Vein endothelial cell (primary cell): Measurements from ENCODE around the gene COL2A1. TPM values are rescaled to one million over a fixed set of nuclear protein-coding genes. Genes with fewer than 3 reads are reported as not detected.

Experiments used
- total RNA-seq: library from RNA; depleted of rRNA; stranded (reverse); fragments of >200 nt; gene quantifications from 2 replicates; pipeline ENCODE4 v1.2.3, GENCODE V29; 2012

The COL2A1 gene
- under 0.01 TPM in 2 replicates for total RNA-seq

DNA sequence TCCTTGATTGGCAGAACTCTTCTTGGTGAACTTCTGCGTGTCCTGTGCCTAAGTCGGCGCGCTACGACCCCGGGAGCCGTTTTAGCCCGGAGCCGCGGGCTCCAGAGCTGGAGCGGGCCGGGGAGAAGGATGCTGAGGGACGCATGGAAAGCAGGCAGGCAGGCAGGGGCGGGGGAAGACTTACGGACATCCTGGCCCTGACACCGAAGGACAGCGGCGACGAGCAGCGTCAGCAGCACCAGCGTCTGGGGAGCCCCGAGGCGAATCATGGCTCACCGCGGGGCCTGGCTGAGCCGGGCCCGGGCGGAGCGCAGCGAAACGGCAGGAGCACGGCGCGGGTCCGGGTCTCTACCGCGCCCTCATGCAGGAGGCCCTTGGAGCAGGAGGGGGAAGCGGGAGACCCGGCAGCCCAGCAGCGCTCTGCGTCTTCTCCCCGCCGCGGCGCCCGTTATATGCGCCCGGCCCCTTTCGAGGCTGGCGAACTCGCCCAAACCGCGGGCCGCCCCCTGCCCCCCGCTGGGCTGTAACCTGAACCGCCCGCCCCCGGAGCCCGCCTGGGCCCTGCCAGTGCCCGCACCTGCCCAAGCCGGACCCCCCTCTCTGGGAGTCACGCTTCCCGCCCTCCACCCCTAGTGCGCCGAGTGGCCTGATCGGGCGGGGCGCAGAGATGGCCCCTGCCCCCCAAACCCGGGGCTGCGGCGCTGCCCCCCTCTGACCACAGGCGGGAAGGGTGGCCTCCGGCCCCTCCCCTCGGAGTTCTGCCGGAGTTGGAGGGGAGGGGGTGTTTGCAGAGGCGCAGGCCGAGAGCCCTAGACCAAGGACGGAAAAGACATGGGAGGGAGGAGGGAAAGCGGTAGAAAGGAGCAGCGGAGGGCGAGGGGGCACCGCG lies at the start of gene COL2A1:
COL2A1 (minus strand) TSS at position 424 of the 889 bp plus-strand sequence; CDS start at position 269, 155 bp downstream.

DNA sequence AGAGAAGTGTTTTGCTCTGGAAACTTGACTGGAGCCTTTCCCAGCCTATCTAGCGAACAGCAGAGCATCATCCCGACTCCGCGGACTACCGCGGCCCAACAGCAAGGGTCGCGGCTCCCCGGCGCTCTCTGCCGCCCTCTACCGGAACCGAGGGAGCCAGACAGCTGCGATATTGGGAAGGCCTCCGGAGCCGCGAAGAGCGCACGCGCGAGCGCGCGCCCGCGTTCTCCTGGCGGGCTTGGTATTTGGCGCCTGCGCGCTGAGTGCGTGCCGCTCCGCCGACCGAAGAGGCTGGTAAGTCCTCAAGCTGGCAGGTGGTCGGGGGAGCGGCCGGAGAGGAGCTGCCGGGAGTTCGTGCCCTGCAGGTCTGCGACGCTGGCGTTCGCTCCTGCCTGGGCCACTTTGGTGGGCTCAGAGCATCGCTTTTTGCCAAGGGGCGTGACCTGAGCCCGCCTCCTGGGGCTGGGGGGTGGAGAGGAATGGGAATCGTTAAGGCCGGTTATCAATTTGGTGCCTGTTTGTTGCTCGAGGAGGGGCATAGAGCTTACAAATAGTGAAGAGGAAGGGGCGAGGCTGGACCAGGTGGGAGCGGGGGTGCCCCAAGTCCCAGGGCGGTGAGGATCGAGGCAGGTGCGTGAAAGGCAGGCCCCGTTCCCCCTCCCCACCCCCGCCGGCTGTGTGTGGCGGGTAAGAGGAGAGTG lies 40.8 kb downstream of the COL2A1 start, which contains the start of gene TMEM106C:
TMEM106C (plus strand) TSS at position 257 of the 701 bp plus-strand sequence. CDS start 641 bp downstream, outside the sequence.

Other genes with a start within 250 kb of the COL2A1 start
- 43.8 and 45.7 TPM in 2 replicates for gene RAPGEF3, start 245.6 kb downstream of the COL2A1 start, total RNA-seq
- gene SLC48A1, start 231.2 kb downstream of the COL2A1 start, total RNA-seq = 16.8 and 20.3 TPM in 2 replicates
- gene HDAC7, start 184.6 kb downstream of the COL2A1 start, total RNA-seq = 86.2 and 110 TPM in 2 replicates
- 0.33 and 0.38 TPM in 2 replicates for gene VDR, start 99.5 kb downstream of the COL2A1 start, total RNA-seq
- 52.6 and 74.8 TPM in 2 replicates for gene TMEM106C, start 40.9 kb downstream of the COL2A1 start, total RNA-seq
- gene SENP1, start 101.6 kb upstream of the COL2A1 start, total RNA-seq = 21.2 and 25.7 TPM in 2 replicates
- gene PFKM, start 114.9 kb upstream of the COL2A1 start, total RNA-seq = 58.7 and 71.9 TPM in 2 replicates
- 24.7 and 25.2 TPM in 2 replicates for gene ASB8, start 153.0 kb upstream of the COL2A1 start, total RNA-seq
- under 0.01 and 0.10 TPM in 2 replicates for gene CCDC184, start 179.2 kb upstream of the COL2A1 start, total RNA-seq
- gene OR10AD1, start 198.8 kb upstream of the COL2A1 start, total RNA-seq = not detected in 2 replicates